EL (cell line): ENCODE measurements around the gene ALPK3.
"Not testable (repeated sequence)": the region's sequence is repeated elsewhere in the genome, so short reads cannot be mapped to it uniquely, and the experiment has no call there.

Experiments used
- DNase-seq: peaks from one replicate; pipeline ENCODE4 v3.0.0-alpha.2; 2016

ALPK3 gene

DNA sequence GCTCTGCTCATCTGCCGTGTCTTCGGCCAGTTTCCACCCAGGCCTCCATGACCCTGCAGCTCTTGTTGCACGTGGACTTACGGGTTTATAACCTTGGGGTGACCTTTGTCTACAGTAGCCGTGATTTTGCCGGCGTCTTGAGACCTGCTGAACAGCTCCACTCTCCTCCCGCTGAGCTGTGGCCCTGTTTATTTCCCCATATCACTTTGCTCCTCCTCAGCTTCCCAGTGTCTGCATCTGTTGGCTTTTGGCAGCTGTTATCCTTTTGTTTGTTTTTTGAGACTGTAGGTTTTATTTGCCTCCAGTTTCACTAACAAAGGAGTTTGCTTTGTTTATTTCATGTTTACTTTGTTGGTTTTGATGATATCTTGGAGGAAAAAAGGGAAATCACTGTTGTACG lies 38.0 kb downstream of the ALPK3 start:
- DNase-seq = no peak

DNA sequence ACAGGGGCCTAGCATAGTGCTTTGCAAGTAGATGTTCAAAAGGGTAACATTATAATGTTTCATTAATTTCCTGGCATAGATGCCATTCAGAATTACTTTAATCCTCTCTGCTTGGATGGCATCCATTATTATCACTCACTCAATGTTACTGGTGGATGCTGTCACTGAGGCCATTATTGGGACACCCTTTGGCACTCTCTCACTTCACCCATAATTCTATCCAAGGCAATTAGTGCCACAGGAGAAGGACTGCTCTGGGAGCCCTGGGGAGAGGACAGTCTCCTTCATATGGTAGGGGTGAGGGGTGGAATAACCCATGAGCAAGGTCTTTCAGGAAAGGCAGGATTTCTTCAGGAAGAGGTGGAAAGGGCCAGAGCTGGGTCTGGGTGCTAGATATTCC lies 38.6 kb downstream of the ALPK3 start:
- no peak for DNase-seq

DNA sequence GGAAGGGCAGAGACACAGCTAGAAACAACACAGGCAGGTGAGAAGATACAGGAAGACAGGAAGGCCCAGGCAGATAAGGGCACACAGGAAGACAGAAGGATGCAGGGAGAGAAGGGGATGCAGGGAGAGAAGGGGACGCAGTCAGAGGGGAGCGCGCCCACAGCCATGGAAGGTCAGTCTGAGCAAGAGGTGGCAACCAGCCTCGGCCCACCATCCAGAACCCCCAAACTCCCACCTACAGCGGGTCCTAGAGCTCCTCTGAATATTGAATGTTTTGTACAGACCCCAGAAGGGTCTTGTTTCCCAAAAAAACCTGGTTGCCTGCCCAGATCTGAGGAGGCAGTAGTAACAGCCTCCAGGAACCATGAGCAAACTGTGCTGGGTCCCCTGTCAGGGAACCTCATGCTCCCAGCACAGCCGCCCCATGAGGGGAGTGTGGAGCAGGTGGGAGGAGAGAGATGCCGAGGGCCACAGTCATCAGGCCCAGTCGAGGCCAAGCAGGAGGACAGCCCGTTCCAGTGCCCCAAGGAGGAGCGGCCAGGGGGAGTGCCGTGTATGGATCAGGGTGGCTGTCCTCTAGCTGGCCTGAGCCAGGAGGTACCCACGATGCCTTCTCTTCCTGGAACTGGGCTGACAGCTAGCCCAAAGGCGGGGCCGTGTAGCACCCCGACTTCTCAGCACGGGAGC lies 39.7 kb downstream of the ALPK3 start:
- DNase-seq = no peak

DNA sequence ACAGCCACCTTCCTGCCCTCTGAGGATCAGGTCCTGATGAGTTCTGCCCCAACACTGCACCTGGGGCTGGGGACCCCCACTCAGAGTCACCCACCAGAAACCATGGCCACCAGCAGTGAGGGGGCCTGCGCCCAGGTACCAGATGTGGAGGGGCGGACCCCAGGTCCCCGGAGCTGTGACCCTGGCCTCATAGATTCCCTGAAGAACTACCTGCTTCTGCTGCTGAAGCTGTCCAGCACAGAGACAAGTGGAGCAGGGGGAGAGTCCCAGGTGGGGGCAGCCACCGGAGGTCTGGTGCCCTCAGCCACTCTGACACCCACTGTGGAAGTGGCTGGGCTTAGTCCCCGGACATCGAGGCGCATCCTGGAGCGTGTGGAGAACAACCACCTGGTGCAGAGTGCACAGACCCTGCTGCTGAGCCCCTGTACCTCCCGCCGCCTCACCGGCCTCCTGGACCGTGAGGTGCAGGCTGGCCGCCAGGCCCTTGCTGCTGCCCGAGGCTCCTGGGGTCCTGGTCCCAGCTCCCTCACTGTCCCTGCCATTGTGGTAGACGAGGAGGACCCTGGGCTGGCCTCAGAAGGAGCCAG lies 40.4 kb downstream of the ALPK3 start:
- DNase-seq = no peak

DNA sequence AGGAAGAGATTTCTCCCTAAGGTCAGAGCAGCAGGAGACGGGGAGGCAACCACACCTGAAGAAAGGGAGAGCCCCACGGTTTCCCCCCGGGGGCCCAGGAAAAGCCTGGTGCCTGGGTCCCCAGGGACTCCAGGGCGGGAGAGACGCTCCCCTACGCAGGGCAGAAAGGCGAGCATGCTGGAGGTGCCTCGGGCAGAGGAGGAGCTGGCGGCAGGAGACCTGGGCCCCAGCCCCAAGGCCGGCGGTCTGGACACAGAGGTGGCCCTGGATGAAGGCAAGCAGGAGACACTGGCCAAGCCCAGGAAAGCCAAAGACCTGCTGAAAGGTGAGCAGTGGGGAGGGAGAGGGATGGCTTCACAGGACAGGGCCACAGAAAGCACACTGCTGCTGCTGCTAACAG lies 41.1 kb downstream of the ALPK3 start:
- DNase-seq = no peak

DNA sequence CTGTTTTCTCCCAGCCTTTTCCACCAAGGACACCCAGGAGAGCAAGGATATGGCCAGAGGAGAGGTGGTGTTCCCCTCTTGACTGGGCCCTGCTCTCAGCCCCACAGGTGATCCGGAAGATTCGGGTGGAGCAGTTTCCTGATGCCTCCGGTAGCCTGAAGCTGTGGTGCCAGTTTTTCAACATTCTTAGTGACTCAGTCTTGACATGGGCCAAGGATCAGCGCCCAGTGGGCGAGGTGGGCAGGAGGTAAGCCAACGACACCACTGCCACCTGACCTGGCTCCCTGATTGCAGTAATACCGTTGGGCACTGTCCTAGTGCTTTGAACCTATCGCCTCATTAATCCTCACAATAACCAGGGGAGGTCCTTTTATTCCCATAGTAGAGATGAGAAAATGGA lies 42.0 kb downstream of the ALPK3 start:
- no peak for DNase-seq

DNA sequence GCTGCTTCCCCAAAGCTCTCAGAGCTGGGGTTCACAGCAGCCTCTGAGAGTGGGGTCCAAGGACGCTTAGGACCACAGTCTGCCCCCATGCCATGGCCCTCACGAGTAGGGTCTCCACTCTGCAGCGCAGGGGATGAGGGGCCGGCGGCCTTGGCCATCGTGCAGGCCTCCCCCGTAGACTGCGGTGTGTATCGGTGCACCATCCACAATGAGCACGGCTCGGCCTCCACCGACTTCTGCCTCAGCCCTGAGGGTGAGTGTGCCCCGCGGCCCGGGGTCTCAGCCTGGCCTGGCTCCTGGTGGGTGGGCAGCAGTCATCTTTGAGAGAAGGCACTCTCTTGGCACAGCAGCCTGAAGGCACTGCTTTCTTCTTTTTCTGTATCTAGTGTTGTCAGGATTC lies 42.5 kb downstream of the ALPK3 start:
- DNase-seq = no peak

DNA sequence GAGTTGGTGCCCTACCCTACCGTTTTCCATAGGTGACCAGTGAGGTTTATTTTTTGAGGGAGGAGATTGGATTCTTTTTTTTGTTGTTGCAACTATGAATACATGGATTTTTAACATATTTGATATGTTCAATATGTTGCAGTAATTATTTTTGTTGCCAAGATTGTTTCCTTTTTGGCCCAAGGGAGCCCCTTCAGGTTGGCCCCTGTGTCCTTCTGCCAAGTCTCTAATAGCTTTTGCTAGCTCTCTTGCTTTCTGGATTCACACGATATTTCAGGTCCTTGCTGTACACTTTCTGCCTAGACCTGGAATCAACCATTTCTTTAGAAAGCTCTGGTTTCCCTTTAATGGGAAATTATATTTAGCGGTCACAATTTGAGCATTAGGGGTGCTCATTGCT lies 44.6 kb downstream of the ALPK3 start:
- DNase-seq = no peak

DNA sequence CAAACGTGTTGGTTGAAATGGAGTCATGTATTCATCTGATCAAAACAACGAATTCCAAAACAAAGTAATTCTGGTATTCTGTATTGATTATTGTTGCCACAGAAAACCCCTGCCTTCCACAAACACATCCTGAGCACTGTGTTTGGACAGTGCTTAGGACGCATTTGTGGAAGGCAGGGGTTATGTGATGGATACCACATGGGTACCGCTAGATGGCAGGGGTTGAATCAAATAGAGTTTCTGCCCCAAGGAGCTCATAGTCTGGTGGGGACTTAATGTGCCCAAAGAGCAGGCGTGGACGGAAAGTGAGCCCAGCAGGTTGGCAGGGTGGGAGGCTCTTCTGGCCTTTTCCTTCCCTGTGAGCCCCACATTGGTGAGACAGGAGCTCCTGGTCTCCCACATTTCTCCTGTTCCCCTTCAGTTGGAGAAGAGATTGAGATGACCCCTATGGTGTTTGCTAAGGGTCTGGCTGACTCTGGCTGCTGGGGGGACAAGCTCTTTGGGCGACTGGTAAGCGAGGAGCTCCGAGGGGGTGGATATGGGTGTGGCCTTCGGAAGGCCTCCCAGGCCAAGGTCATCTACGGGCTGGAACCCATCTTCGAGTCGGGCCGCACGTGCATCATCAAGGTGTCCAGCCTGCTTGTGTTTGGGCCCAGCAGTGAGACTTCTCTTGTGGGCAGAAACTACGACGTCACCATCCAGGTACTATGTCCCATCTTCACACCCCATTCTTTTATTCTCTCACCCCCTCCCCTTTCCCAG lies 45.2 kb downstream of the ALPK3 start:
- no peak for DNase-seq

DNA sequence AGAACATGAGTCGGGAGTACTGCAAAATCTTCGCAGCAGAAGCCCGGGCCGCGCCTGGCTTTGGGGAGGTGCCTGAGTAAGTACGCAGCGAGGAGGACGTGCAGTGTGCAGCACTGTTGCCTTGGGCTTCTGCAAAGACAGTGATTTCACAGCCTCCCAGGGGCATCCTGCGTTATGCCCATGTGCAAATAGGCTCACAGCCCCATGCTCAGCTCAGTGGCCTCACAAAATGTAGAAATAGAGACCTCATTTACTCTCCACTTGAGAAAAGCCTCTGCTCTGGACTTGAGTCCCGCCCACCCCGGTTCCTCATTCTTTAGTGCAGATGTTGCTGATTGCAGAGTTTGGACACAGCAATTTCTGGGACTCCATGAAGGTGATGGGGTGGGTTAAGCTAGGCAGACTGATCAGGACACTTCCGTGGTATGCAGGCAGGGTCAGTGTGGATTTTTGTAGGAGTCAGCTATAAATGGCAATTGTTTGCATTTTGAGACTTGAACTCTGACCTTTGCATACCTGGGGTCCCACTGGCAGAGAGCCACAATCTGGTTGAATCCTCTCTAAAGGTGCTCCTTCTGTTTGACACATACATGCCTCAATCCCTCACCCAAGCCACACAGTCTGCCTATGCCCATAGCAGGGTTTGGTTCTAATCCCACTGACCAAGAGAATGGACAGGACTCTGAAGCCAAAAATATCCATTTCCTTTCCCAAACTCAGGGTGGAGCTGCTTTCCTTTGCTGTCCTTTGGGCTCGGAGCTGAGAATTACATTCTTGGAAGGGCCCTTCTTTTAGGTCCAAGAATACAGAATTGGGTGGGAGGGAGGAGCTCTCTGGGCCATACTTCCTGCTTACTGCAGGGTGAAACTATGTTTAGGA lies 46.6 kb downstream of the ALPK3 start:
- DNase-seq = peak; percentile 30

DNA sequence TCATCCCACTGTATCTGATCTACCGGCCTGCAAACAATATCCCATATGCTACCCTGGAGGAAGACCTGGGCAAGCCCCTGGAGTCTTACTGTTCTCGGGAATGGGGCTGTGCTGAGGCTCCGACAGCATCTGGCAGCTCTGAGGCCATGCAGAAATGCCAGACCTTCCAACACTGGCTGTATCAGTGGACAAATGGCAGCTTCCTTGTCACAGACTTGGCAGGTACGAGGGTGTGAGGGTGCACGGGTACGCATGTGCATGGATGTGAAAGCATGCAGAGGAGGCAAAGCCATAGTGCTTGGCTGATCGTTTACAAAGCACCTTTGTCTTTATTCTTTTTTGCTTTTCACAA lies 47.3 kb downstream of the ALPK3 start:
- DNase-seq = no peak

DNA sequence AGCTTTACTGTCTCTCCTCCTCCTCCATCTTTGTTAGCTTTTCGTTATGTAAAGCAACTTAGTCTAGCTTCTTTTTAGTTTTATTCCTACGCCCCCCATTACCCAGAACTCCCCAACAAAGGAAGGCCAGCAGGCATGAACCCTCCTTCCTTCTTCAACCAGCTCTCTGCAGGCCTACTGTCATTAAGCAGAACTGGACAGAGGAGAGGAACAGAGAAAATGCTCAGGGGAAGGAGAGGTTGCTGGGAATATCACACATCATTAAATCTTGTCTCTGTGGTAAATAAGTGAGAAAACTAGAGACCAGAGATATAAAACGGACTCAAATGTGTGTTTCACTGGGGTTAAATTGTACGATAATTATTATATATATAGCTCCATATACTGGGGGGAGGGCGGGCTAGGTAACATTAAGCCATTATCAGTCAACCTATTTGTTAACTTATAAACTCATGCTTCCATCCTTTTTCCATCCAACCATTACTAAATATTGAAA lies 48.0 kb downstream of the ALPK3 start:
- DNase-seq = no peak

DNA sequence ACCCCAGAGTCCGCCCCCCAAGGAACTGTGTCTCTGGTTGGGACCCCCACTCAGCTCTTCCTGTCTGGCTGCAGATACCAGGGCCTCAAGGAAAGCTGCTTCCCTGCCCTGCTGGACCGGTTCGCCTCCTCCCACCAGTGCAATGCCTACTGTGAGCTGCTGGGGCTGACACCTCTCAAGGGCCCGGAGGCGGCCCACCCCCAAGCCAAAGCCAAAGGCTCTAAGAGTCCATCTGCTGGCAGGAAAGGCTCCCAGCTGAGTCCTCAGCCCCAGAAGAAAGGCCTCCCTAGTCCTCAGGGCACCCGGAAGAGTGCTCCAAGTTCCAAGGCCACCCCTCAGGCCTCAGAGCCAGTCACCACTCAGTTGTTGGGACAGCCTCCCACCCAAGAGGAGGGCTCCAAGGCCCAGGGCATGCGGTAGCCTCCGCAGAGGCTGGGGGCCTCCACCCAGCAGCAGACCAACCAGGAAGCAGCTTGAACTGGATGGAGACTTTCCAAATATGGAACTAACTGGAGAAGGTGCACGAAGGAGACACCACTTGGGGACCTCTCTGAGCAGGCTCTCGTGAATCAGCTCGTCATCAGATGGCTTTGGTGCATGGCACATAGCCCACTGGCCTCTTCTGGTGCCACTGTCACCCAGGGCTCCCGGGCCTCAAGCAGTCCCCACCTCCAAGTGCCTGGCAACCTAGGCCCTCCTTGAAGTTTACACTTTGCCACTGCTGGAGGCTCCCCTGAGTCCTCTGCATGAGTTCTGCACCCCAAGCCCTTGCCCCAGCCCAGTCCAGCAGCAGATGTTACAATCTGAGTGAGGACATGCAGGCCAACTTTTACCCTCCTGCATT lies 51.1 kb downstream of the ALPK3 start:
- no peak for DNase-seq

DNA sequence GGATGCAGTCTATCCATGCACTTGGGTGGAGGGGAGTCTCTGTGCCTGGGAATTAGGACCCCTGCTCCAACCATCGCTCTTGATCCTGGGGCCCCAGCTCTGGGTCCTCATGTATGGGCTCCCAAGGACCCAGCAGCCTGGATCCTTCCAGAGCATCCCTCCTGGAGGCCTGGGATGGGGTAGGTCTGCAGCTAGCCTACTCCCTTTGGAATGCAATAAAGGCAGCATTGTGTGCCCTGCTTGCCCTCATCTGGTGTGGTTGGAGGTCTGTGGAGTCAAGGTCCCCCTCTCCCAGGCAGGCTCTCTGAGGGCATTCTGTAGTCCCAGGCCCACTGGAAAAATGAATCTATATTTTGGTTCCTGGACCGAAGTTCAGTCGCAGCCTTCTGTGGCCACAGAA lies 52.4 kb downstream of the ALPK3 start:
- DNase-seq = no peak

DNA sequence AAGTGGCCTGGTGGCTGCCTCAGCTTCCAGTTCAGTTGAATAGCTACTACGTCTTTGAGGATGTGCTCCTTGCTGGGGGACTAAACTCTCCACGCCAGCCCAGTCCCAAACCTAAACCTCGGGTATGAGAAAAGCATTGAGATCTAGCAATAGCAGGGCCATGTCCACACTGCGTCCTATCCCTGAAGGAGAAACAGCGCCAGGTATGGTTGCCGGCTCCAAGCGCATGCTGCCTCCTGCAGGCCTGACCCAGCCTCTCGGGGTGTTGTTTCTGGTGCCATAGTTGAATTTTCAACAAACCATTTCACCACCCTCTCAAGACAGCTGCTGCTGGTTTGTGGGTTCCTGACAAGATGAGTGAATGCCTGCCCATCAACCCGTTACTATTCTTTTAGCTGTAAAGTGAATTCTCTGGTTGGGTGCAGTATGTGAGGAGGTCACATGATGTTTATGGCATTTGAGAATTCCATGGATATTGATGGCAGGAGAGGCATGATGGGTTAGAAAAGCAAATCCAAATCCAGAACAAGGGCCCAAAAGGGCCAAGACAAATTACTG lies 54.4 kb downstream of the ALPK3 start:
- no peak for DNase-seq

DNA sequence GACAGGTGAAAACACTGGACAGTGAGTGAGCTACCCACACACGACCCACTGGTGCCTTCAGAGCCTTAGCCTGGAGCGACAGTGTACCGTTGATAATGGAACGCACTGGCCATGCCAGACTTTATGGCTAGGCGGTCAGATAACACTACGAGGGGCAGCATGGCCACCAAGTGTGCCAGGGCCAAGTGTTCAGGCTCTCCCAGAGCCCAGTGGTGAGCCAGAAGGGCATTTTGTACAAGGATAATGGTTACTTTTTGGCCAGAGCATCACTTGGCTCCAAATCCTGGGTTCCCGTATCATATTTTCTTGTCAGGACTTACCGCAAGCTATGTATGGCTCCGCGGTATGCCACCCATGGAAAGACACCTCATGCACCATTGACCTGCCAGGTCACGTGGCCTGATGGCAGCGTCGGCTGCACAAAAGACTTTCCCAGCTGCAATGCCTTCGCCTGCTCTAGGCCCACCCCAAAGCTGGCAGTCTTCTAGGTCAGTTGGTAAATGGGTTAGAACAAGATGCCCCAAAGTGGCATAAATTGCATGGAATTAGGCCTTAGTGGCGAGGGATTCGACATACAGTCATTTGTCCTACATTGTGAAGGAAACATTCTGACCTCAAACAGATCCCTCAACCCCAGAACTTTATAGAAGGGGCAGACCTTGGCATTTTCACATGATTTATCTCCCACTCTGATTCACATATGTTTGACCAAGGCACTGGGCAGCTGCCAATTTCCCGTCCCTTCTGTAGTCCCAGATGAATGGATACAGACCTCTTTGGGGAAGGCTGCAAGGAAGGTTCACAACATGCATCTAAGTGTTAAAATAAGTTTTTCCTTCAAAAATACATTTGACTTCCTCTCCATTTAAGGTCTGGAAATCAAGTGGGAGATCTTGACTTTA lies 55.1 kb downstream of the ALPK3 start:
- DNase-seq = no peak

DNA sequence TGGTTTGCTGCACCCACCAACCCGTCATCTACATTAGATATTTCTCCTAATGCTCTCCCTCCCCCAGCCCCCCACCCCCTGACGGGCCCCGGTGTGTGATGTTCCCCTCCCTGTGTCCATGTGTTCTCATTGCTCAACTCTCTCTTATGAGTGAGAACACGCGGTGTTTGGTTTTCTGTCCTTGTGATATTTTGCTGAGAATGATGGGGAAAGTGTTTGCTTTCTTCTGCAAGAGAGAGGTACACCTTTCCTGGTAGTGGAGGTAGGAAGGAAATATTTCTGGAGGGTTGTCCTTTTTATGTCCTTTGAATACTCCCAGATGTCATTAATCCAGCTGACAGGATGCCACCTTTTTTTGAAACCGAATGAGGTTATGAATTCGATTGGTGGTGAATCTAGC lies 56.8 kb downstream of the ALPK3 start:
- no peak for DNase-seq

DNA sequence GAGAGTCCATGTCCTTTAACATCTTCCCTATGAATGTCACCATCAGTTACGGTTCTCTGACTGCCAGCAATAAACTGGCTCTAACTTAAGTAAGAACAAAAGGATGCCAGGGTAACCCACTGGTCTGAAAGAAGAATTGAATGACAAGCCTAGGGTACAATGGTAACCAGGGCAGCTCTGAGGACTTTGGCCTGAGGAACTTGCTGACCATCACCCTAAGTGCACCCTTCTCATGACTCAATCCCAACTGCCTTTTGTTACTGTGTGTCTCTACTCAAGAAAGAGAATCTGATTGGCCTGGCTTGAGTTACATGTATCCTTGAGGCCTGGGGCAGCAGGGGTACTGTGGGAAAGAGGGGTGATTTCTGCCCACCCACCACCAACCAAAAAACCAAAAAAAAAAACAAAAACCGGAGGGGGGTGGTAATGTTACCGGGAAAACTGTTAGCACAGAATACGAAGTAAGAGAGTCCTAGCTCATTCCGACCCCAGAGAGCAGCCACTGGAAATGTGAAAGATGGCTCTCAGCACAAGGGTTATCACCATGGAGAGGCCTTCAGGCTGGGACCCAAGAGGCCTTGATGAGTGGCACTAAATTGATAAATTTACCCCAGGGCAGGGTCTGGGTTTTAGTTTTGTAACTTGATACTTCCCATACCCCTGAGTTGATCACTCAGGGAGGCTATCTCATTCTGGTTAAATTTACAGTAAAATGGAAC lies 58.0 kb downstream of the ALPK3 start:
- no peak for DNase-seq

DNA sequence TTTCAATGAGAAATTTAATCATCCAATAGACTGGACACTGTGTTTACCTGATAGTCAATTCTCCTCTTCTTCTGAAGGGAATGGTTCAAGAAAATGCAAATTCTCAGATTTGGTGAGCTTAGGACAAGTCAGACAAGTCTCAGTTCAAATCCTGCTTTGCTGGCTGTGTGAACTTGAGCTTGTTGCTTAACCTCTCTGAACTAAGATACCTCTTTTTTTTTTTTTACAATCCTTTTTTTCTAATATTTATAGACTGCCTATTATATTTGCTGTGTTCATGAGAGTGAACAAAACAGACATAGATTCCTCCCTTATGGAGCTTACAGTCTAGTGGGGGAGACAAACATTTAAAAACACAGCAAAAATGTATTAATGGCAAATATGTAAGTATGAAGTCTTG lies 59.1 kb downstream of the ALPK3 start:
- DNase-seq = no peak

DNA sequence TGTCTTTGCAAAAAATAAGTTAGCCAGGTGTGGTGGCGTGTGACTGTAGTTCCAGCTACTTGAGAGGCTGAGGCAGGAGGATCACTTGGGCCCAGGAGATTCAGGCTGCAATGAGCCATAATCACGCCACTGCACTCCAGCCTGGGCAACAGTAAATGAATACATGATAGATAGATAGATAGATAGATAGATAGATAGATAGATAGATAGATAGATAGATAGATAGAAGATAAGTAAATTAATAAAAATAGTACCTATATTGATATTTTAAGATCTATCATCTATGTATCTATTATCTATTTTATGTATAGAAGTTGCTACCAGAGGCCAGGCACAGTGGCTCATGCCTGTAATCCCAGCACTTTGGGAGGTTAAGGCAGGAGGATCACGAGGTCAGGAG lies 60.5 kb downstream of the ALPK3 start:
- DNase-seq = not testable (repeated sequence)
